Right renal cortex interstitium (tissue), 3 donors: ENCODE measurements around the gene TARS2. TPM values are rescaled to one million over a fixed set of nuclear protein-coding genes. Genes with fewer than 3 reads are reported as not detected.

Experiments used
- DNase-seq, 3 donors: peaks; one replicate each; pipeline ENCODE4 v3.0.0-alpha.2; 2013; ENCODE audit warnings: low read depth in 3 of 3, low spot score in 2 of 3
- polyA plus RNA-seq, 3 donors: library from polyadenylated mRNA; unstranded; fragments of 120-200 nt; gene quantifications; one replicate each; pipeline ENCODE4 v1.2.1, GENCODE V29; 2013; ENCODE audit not compliant: insufficient read length in 3 of 3

The TARS2 gene, protein sequence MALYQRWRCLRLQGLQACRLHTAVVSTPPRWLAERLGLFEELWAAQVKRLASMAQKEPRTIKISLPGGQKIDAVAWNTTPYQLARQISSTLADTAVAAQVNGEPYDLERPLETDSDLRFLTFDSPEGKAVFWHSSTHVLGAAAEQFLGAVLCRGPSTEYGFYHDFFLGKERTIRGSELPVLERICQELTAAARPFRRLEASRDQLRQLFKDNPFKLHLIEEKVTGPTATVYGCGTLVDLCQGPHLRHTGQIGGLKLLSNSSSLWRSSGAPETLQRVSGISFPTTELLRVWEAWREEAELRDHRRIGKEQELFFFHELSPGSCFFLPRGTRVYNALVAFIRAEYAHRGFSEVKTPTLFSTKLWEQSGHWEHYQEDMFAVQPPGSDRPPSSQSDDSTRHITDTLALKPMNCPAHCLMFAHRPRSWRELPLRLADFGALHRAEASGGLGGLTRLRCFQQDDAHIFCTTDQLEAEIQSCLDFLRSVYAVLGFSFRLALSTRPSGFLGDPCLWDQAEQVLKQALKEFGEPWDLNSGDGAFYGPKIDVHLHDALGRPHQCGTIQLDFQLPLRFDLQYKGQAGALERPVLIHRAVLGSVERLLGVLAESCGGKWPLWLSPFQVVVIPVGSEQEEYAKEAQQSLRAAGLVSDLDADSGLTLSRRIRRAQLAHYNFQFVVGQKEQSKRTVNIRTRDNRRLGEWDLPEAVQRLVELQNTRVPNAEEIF
- polyA plus RNA-seq: 10 to 100 TPM; 19.7 to 25.4 (median 23.1) TPM

DNA sequence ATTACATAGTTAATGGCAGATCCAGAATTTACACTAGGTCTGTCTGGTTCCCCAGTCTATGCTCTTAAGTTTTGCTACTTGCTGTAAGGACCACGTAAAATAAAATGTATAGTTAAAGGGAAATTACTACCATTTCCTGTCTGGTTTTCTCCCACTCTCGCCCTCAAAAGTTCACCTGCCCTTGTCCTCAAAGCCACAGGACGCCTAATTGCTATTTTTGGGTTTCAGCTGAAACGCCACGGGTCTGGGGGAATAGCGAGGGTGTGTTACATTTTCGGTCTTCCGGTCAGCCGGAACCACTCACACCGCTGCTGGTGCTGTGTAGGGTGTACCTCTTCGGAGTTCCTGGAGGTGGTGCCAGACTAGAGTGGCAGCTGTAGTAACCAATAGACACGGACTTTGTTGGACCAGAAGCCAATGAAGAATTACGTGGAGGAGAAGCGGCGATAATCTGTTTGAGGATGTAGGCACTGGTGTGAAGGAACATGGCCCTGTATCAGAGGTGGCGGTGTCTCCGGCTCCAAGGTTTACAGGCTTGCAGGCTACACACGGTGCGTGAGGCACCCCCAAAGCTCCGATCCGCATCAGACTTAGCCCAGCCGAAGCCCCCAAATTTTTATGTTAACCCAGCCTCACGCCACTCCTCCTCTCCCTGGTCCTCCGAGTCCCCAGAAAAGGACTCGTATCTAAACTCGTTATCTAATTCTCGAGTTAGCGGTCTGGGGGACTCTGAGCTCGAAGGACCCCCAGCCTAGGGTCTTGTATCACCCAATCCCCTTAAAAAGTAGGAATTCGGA lies at the start of gene TARS2:
Gene TARS2 (plus strand): TSS at position 454 of the 797 bp plus-strand sequence. CDS start 32 bp downstream, at position 486.
- DNase-seq: peak; percentile 94 to 97 (median 97)

DNA sequence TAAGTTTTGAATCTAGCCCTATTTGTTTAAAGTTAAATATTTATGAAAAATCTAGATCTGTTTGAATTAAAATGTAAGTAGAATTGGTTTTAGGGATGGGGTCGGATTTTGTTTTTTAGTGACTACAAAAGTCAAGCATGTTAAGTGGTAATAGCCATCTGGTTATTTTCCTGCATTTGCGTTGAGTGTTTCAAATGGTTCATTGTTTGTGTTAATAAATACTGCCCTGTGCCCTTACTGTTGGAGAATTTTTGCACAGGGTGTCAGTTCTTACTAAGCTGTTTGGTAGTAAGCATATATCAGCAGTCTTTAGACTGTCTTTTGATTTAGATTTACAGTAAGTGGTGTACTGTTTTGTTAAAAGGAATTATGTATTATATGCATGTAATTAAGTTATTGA lies 46.1 kb upstream of the TARS2 start:
- DNase-seq: no peak

DNA sequence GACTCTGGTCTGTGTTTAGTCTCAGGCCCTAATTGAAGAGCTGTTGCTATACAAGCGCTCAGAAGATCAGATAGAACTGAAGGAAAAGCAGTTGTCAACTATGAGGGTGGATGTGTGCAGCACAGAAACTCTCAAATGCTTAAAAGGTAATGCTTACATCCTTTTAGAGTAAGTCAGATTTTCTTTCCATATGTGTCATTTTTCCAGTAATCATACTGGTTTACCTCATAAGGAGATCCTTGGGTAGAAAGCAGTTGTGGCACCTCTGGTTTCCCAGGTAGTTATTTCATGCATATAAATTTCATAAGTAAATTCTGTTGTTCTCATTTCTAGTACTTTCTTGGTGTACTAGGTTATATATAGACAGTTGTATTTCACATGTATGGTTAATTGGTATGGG lies 43.0 kb upstream of the TARS2 start:
- no peak for DNase-seq

DNA sequence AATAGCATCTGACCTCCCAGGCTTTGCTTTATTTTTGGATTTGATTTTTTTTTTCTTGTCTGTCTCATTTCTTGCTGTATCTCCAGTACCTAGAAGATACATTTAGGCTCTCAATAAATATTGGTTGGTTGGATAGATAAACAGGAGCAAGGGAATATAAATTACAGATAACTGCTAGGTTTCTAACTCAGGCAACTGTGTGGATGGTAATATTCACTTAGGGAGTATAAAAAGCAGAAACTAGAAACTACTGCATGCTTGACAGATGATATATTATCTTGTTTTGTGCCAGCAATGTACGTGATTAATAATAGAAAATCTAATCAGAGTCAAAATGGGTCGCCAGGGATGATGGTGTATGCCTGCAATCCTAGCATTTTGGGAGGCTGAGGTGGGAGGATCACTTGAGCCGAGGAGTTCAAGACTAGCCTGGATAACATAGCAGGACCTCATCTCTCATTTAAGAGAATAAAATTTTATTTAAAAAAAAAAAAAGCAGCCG lies 31.0 kb upstream of the TARS2 start:
- DNase-seq: no peak

DNA sequence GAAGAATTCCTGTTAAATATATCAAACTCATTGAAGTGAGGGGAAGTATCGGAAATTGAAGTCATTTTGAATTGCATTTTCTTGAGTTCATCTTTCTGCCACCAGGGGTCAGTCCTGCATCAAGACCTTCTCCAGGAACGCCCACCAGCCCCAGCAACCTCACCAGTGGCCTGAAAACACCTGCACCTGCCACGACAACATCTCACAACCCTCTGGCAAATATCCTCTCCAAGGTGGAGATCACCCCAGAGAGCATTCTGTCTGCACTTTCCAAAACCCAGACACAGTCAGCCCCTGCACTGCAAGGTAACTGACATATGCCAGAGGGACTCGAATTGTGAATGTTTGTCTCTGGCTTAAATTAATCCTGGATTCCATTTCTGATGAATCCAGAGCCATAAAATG lies 22.8 kb upstream of the TARS2 start:
- DNase-seq: peak in 1 of 3 donors; percentile 47

DNA sequence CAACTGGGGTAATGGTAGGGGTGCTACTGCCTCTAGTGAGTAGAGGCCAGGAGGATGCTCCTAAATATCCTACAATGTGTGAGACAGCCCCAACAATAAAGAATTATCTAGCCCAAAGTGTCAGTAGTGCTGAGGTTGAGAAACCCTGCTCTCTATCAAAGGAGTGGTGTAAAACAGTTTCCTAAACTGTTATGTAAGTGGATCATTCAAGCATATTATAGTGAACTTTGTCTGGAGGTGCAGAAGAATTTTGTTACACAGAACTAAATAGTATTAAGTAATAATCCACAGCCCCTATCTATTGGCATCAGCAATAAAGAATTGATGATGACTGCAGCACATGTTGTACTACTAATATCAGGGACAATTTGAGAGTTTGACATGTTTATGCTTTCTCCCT lies 20.3 kb upstream of the TARS2 start:
- no peak for DNase-seq

DNA sequence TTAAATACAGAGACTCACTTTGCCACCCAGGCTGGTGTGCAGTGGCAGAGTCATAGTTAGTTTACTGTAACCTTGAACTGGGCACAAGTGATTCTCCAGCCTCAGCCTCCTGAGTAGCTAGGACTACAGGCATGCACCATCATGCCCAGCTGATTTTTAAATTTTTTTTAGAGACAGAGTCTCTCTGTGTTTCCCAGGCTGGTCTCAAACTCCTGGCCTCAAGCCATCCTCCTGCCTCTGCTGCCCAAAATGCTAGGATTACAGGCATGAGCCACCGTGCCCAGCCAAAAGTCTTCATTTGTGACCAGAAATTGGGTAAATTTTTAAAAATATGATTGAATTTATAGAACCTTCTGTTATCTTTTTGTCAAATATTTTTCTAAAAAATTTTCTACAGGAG lies 17.9 kb upstream of the TARS2 start:
- DNase-seq: no peak

DNA sequence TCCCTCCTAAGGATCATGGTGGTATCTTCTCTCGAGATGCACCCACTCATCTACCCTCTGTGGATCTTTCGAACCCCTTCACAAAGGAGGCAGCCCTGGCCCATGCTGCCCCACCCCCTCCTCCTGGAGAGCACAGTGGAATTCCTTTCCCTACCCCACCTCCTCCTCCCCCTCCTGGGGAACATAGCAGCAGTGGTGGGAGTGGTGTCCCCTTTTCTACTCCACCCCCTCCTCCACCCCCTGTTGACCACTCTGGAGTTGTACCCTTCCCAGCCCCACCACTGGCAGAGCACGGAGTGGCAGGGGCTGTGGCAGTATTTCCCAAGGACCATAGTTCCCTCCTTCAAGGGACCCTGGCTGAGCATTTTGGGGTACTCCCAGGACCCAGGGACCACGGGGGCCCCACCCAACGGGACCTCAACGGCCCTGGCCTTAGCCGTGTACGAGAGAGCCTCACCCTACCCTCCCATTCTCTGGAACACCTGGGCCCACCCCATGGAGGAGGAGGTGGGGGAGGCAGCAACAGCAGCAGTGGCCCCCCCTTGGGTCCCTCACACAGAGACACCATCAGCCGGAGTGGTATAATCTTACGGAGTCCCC lies 14.5 kb upstream of the TARS2 start:
- no peak for DNase-seq

DNA sequence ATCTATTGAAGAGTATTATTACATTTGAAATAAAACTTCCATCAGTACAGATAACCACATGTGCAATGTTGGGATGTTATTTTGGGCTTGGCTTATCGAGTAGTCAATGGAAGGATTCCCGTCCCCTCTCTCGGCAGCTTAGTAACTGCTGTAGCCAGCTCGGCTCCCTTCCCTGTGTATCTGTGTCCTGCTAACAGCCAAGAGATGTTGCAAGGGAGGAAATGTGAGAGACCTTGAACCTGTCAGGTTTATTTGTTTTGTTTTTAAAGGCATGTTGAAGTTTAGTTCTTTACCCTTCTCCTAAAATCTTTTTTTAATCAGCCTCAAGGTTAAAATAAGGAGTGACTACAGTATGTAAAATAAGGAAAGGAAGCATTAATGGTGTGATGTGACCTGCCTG lies 13.6 kb upstream of the TARS2 start:
- DNase-seq: no peak

DNA sequence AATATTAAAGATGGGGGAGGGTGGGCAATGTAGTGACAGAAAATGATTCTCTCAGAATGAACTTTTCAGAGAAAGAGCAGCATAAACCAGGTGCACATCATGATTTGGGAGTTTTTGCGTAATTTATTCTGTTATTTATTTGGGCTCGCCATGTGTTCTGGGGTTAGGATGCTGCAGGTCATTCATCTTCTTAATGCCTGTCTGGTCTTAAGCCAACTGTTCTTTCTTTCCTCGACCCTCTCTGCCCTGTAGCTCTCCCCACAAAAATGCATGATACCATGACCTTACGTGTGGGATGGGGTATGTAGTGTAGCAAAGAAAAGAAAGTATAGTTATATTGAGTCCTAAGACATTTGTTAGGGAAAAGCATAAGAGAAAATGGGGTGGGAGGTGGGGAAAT lies 12.3 kb upstream of the TARS2 start:
- DNase-seq: no peak

DNA sequence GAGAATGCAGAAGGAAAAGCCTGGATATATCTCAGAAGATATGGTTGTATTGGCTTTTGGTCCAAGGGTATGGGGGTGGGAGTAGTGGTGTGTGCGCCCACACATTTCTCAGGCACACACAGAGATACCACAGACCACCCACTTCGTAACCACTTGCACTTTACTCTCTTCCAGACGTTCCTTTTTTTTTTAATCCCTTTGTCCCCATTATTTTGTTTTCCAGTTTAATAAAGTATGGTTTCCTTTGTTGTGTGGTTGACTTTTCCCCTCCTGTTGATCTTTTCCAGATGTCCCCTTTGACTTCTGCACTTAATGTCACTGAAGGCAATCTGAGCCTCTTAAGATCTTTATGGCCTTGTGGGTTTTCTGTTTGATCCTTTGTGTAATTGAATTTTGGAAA lies 10.5 kb upstream of the TARS2 start:
- no peak for DNase-seq

DNA sequence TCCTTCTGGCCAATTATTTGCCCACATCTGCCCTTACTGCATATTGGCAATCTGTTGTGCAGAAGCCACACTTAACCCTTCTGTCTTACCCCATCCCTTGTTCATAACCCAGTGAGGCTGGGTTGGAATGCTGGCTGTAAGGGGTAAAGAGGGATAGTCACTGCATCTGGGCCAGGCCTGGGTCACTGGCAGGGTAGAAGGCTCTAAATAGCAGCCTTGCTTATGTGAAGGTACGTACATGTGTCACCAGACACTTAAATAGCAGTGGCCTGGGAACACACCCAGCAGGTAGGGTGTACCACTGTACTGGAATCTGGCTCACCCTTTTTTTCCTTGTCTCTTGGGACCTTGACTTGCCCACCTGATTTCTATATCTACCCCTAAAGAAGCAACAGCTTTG lies 9.9 kb upstream of the TARS2 start:
- no peak for DNase-seq

DNA sequence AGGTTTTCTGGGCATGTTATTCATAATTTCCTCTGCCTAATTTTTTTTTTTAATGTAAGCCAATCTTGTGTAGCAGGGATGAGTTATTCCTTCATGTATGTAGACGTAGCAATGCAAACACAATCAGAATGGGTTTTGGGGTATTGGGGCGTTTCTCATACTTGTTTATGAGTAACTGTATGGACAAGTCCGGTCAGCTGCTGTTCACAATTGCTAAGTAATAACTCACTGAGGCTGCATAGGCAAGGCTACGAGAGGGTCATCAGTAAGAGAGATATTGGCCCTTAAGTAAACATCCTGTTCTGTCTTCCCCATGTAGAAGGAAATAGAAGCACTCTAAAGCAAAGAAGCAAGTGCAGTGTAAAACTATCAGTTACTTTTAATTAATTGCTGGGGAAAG lies 9.5 kb upstream of the TARS2 start:
- no peak for DNase-seq

DNA sequence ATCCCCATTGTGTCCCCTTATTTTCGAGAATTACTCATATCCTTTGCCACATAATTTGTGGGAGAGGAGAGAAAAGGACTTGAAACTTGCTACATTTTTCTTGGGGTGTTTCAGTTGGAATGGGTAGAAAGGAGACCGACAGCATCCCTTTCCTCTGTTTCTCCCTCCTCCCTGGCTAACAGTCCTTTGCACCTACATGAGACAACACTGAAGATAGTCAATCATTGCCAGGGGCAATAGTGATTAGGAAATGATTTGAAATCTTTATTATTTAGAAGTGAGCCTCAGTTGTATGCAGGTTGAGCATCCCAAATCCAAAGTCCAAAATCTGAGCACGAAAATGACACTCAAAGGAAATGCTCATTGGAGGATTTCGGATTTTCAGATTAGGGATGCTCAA lies 7.8 kb upstream of the TARS2 start:
- DNase-seq: no peak

DNA sequence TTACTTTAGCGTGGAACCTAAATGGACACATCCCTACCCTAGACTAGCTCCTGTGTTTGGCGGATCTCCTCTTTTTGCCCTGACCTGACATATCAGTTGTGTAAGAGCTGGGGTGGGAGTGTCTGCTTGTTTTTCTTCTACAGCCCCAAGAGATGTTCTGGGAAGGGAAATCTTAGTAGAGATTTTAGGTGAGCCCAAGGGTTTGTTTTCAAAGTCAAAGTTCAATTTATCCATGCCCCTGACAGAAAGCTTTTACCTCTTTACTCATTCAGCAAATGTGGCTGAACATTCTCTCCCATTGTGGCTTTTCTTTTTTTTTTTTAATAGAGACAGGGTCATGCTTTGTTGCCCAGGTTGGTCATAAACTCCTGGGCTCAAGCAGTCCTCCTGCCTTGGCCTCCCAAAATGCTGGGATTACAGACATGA lies 7.3 kb upstream of the TARS2 start:
- DNase-seq: no peak

DNA sequence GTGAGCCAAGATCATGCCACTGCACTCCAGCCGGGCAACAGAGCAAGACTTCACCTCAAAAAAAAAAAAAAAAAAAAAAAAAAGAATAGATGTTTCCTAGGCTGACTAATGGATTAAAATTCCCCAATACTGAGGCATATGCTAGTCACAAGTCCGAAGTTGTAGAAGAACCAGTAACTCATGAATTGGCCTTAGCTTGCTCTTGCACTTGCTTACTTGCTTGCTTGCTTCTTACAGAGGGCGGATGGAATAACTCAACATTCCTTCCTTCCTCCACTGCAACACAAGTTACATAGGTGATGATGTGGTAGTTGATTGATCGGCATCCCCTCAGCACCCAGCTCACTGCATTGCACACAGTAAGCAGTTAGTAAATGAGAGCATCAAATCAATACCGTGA lies 2.8 kb upstream of the TARS2 start:
- no peak for DNase-seq

DNA sequence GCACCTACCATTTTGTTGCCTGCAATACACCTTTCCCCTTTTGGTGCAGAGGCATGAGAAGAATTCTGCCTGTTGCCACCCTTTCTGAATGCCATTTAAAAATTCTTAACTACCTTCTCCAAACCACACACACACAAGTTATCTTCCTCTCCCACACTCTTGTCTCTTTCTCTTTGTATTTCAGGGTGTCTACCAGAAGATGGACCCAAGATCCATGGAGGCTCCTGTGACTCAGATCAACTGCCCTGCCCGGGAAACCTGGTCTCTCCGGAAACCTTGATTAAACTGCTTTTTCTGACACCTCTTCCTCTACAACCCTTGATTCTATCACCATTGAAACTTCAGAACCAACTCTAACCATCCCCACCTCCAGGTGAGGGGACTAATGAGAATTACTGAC lies 2.4 kb upstream of the TARS2 start:
- no peak for DNase-seq

DNA sequence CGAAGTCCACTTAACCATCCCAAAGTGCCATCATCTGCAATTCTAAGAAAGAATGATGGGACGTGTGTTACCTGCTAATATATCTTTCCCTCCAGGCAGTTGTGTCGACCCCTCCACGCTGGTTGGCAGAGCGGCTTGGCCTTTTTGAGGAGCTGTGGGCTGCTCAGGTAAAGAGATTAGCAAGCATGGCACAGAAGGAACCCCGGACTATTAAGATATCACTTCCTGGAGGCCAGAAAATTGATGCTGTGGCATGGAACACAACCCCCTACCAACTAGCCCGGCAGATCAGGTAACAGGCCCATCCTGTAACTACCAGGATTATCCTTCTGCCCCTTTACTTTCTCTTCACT lies 520 bp downstream of the TARS2 start:
- DNase-seq: no peak

DNA sequence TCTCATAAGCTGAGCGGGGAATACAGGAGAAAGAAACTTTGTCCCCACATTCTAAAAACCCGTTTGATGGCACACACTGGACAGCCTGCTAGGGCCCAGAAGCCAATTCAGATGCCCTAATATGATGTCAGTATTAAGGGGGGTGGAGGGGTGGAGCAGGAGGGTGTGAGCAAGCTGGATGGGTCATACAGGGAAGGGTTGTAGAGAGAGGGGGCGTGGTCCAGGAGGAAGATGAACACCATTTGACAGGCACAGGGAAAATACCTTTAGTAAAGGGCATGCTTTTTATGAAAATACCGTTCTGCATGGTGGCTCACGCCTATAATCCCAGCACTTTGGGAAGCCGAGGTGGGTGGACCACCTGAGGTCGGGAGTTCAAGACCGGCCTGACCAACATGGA lies 6.0 kb downstream of the TARS2 start:
- DNase-seq: no peak

DNA sequence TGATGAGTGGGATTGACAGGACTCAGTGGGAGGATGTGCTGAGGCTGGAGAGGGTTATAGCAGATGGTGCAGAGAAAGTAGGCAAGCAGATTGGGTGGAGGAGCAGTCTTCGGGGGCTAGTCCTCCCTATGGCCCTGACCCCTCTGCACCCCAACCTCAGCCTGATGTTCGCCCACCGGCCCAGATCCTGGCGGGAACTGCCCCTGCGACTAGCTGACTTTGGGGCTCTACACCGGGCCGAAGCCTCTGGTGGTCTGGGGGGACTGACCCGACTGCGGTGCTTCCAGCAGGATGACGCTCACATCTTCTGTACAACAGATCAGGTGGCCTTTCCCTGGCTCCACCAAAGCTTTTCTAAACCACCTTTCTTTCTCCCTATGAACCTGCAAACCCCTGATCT lies 11.1 kb downstream of the TARS2 start:
- DNase-seq: no peak

DNA sequence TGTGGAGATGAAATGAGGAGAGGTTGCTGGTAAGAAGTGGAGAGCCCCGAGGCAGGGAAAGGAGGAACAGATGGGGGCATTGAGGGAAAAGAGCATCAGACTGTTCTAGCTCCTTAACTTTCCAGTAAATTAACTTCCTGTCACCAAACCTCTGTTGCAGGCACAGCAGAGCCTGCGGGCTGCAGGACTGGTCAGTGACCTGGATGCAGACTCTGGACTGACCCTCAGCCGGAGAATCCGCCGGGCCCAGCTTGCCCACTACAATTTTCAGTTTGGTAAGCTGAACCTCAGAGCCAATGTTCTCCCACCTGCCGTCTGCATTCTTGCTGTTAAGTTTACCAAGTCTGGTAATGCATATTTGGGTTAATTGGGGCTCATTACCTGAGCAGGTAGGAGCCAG lies 18.2 kb downstream of the TARS2 start:
- no peak for DNase-seq
